NCI-H2196 treated with DMSO at 0.1 percent for 48 hours (cell line): ENCODE measurements around the gene RGS16.
A peak's percentile ranks its signal among the peaks of the same experiment; 100 is the strongest.
"Not testable (repeated sequence)": the region's sequence is repeated elsewhere in the genome, so short reads cannot be mapped to it uniquely, and the experiment has no call there.

Experiments used
- DNase-seq: peaks from one replicate; lab custom pipeline; 2025; ENCODE audit not compliant: unreplicated experiment; lab: John Stamatoyannopoulos, UW

RGS16 gene

GRCh38 chr1:182604175-182605164 lies at the start of gene RGS16:
RGS16 (minus strand) TSS chr1:182604389; CDS start chr1:182604259, 130 bp downstream.
- peak; percentile 88 for DNase-seq

DNA sequence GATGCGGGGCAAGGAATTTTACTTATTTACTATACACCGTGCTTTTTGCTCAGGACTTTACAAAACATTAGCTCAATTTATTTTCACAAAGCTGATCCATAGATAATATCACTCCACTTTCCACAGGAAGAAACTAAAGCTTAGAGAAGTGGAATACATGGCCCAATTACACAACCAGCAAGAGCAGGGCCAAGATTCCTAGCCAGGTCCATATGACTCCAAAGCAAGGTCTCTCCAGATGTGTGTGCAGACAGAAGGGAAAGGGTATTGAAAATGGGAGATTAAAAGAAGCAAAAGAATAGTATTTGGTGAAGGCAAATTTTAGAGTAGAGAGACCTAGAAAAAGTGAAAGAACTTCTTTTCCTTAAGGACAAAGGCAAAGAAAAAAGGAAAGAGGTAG lies 49.8 kb upstream of the RGS16 start:
- no peak for DNase-seq

DNA sequence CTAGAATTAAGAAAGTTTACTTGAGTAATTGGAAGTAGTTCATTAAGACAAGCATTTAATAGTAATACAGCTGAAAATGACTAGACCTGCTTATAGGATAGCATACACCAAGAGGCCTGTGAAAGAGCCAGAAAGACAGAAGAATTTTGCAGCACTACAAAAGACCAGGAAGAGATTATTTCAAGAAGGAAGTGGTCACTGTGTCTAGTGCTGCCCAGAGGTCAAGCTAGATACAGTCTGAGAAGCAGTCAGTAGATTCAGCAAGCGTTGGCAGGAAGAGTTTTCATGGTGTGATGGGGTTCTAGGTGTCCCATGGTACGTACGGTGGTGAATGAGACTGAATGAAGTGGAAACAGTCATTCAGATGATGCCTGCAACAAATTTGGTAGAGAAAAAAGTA lies 48.7 kb upstream of the RGS16 start:
- DNase-seq, result no peak

DNA sequence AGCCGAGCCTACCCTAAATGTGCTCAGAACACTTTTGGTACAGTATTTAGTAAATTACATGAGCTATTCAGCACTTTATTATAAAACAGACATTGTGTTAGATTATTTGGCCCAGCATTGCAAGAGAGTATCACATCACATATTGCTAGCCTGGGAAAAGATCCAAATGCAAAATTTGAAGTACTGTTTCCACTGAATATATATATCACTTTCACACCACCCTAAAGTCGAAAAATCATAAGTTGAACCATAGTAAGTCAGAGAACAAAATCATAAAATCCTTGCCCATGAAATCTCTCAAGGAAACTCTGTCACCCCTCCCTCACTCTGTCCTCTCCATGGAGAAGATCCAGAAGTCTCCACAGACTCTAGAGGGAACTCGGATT lies 47.1 kb upstream of the RGS16 start:
- no peak for DNase-seq

DNA sequence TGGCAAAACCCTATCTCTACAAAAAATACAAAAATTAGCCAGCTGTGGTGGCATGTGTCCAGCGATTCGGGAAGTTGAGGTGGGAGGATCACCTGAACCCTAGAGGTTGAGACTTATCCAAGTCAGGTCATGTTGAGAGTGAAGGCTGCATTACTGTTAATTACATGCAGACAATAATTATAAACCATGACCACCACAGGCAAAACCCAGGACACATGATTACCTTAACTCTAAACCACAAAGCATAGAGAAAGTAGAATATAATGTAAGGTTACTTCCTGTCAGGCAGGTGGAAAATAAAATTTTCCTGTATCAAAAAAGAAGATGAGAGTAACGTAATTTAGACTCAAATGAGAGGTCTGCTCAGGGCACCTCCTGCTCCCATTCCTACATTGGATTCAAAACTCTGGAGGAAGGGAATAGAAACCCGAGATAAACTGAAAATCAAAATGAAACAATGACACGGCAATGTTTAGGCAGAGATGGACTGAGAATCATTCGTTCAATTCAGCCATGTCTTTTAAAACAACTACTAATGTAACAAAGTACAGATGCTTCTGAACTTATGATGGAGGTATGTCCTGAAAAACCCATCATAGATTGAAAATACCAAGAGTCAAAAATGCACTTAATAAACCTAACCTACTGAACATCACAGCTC lies 46.6 kb upstream of the RGS16 start:
- no peak for DNase-seq

DNA sequence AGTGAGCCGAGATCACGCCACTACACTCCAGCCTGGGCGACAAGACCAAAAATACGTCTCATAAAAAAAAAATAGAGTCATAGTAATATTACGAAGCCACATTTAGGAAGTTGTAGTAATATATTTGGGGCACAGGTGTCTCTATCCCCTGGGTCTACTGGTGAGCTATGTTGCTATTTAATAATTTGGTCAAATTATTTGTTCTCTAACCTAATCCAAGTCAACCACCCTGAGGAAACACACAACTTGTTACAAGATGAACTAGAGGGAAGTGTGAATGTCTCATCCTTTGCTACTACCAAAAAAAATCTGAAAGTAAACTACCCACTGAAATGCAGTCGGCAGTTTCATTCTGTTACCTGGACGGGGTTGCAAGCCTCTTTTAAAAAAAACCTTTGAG lies 44.9 kb upstream of the RGS16 start:
- DNase-seq, result no peak

GRCh38 chr1:182646739-182647138 lies 42.5 kb upstream of the RGS16 start:
- DNase-seq, result no peak

GRCh38 chr1:182644886-182645285 lies 40.7 kb upstream of the RGS16 start:
- DNase-seq, result no peak

- DNase-seq, result no peak
Observed at GRCh38 chr1:182643699-182644098, 39.5 kb upstream of the RGS16 start.

DNA sequence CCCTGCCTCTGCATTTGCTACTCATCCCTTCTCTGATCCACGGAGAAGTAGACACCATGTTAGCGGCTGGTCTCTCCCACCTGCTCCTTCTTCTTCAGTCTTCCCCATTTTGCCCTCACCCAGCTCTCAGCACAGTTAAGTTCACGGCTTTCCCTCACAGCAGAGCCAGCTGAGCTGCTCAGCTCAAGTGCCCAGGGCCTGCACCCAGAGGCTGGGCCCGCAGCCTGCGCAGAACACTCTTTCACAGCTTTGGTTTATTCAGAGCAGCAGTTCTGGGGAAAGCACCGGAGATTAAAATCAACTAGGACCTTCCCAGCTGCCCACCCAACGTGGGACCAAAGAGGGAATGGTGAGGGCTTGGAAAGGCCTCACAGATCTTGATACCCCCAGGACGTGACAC lies 38.3 kb upstream of the RGS16 start:
- no peak for DNase-seq

DNA sequence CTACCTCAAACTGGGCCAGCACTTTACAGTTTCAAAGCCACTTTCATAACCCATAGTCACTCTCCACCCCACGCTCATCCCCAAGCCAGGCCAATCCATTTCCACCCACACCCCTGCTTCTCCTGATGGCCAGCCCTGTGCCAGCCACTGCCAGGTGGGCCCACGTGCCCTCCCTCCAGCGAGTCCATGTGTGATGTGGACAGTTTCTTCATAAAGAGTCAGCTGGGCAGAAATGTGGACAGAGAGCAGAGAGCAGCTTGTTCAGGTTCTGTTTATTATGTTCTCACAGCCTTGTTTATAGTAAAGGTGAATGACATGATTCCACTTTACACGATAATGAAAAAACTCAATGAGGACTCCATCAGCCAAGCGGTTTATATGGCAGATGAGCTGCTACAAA lies 37.4 kb upstream of the RGS16 start:
- no peak for DNase-seq

DNA sequence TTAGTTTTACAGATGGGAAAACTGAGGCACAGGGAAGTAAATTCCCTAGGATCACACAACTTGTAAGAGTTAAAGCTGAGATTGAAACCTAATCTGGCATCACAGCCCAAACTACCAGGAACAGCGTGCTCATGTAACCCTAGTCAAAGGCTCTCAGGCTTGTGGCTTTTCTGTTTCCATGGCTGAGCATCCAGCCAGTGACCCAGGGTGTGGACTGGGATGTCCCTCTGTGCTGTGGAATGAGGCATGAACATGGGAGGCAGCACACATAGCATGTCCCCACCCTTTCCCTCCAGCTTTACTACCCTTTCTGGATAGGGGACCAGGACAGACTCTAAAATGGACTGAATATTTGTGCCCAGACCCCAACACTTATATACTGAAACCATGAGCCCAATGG lies 35.1 kb upstream of the RGS16 start:
- no peak for DNase-seq

DNA sequence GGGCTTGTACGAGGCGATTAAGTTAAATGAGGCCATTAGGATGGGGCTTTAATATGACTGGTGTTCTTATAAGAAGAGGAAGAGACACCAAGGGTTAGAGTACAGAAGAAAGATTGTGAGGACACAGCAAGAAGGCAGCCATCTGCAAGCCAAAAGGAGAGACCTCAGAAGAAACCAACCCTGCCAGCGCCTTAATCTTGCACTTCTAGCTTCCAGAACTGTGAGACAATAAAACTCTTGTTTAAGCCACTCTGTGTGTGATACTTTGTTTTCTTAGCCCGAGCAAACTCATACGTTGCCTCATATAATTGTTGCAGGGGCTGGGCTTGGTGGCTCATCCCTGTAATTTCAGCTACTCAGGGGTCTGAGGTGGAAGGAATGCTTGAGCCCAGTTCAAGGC lies 33.6 kb upstream of the RGS16 start:
- no peak for DNase-seq

DNA sequence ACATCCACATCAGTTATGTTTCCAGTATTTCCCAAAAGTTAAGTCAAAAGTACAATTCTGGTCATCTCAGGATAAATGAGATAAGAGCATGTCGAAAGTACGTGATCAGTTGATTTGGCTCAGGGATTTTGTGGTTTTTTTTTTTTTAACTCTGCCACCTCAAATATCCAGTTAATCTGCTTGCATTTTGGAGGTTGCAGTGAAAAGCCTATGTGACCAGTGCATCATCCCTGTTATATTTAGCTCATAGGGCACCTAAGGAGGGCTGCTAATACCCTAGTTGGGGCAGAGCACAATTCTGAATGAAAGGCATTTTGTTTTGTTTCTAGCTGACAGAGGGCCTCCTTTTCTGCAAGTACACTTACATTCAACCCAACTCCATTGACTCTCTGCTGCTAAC lies 31.7 kb upstream of the RGS16 start:
- DNase-seq, result no peak

- no peak for DNase-seq
Observed at GRCh38 chr1:182634306-182635072, 30.3 kb upstream of the RGS16 start.

DNA sequence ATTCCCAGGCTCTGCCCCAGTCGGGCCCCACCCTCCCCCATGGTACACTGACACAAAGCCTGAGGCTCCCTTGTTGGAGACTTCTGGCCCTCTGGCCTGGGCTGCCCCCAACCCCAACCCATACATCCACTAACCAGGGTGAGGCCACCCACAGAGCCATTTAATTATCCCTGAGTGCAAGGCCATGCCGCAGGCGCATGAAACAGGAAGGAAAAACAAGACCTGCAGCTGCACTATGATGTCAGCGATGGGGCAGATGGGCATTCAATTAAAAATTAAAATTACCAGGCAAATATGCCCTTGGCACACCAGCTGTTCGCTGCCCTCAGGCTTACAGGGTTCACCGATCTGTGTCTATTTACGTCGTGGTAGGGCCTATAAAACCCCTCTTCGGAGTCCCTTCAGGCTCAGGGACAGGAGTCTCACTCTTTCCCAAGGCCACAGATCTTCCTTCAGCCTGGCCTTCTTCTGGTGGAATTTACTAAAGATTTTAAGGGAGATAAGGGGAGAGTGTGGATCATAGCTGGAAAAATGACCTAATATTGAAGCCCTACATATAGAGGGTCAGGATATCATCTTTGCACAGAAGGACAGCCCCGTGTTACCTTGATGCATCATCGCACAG lies 29.6 kb upstream of the RGS16 start:
- peak; percentile 57 for DNase-seq

DNA sequence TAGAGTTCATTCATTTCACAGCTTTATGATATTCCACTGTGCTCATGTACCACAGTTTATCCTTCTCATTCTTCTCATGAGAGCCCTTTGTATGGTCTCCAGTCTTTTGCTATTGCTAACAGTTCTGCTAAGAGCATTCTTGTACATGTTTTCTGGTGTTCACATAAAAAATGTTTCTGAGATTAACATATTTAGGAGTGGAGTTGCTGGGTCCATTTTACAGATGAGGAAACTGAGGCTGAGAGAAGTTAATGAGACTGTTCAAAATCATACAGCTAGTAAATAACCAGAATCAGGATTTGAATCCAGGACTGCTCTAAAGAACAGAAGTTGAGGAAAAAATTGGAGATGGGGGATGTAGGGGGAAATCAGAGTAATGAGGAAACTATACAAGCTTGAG lies 28.8 kb upstream of the RGS16 start:
- DNase-seq, result no peak

DNA sequence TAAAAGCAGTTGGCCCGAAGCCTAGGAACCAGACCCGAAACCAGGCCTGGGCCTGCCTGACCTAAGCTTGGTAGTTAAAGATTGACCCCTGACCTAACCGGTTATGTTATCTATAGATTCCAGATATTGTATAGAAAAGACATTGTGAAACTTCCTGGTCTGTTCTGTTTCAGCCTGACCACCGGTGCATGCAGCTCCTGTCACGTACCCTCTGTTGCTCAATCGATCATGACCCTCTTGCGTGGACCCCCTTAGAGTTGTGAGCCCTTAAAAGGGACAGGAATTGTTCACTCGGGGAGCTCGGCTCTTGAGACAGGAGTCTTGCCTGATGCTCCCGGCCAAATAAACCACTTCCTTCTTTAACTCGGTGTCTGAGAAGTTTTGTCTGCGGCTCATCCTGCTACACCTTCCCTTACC lies 28.3 kb upstream of the RGS16 start:
- DNase-seq, result not testable (repeated sequence)

GRCh38 chr1:182631954-182632353 lies 27.8 kb upstream of the RGS16 start:
- DNase-seq, result no peak

DNA sequence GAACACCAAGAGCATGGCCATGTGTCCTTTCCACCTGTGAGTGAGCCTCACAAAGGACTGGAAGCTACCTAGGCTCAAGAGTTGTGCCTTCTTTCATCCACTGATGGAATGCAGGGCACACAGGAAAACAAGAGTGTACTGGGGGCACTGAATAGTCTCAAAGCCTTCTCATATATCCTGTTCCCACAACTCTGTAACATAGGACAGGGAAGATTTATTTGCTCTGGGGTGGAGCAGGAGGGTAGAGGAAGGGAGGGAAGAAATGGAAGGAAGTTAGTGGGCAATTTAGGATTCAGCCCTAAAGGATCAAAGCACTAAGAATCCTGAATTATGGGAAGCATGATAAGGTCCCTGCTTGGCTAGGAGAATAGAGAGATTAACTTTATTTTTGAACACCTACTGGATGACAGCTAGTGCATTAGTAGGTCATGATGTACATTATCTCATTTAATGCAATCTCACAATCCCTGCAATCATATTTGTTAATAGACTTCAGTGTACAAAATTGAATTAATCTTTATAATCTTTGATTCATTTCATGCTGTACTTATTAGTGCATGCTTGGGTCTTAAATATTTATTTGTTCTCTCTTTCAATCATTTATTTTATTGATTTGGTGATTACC lies 27.0 kb upstream of the RGS16 start:
- no peak for DNase-seq

DNA sequence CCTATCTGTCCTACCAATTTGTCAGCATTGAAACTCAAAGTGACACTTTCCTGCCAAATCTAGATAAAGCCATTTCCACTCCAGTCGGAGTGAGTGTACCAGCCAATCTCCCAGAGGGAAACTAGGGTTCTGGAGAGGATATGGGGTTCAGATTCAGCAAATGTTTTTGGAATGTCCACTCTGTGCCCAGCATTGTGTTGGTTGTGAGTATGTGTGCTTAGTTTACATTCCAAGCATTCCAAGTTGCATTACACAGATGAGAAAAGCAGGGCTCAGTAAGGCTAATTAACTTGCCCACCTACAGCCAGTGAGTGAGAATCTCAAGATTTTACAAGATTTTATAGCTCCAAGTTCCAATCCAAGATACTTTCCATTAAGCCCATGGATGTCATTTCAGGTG lies 26.4 kb upstream of the RGS16 start:
- no peak for DNase-seq
